ENCODE results near the gene TRIM28. TPM values are rescaled to one million over a fixed set of nuclear protein-coding genes. Genes with fewer than 3 reads are reported as not detected.

Gene TRIM28
- polyA plus RNA-seq, 1 donor from 2014 or later, result 256 TPM

DNA sequence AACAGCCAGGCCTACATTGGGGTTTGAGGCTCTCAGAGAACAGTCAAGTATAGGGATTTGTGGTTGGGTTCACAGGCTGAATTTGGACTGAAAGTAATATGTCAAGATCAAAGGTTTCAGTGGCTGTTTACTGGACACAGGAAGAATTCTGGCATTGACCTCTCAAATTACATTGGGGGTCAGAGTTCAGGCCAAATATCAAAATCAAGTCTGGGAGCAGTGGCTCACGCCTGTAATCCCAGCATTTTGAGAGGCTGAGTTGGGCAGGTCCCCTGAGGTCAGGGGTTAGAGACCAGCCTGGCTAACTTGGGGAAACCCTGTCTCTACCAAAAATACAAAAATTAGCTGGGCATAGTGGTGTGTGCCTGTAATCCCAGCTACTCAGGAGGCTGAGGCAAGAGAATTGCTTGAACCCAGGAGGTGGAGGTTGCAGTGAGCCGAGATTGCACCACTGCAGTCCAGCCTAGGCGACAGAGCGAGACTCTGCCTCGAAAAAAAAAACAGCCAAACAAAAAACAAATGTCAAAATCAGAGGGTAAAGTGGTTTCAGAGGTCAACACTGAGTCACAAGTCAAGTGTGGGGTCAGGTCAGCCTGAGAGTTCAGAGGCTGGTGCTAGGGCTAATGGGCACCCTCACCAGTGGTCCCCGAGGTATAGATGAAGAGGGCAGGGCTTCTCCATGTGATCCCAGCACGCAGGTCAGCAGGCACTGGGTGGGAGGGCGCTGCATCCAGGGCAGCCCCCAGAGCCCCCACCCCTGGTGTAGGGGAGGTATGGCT lies 33.6 kb upstream of the TRIM28 start:
- Histone ChIP-seq H3K27me3 (ENCODE audit: insufficient read depth, low read depth, low read length) (no peaks in the 10 kb centered on the region), H3K4me3 (ENCODE audit: low read length) (no peak overlapping the region), H4K20me1 (ENCODE audit: insufficient read depth) (no peaks in the 10 kb centered on the region), H2AFZ (ENCODE audit: low read depth, low read length) (no peak overlapping the region), H3K9me3 (ENCODE audit: low read length) (no peaks in the 10 kb centered on the region), H3K79me2 (replicated peaks; ENCODE audit: insufficient read depth, low read length) (no peaks in the 10 kb centered on the region), H3K9ac (ENCODE audit: low read length) (no peak overlapping the region), H3F3A (ENCODE audit: insufficient read depth, low read length, poor library complexity, severe bottlenecking) (no peaks in the 10 kb centered on the region), H3K4me2 (ENCODE audit: low read length) (no peak overlapping the region), H3K36me3 (ENCODE audit: insufficient read depth, low read length) (no peaks in the 10 kb centered on the region), H3K27ac (ENCODE audit: low read length) (no peak overlapping the region), H3K9me2 (ENCODE audit: insufficient read depth, low read length) (no peaks in the 10 kb centered on the region)
- no peak for TF ChIP-seq EP300 (conservative IDR thresholded peaks at IDR 0.05; ENCODE audit: poor library complexity, severe bottlenecking)
- TF ChIP-seq EZH2 (IDR thresholded peaks at IDR 0.05; ENCODE audit: borderline replicate concordance, insufficient read depth, low read length, poor library complexity, severe bottlenecking), result no peak
- TF ChIP-seq POLR2AphosphoS5 (IDR thresholded peaks at IDR 0.05), result no peak
- TF ChIP-seq RAD21 (conservative IDR thresholded peaks at IDR 0.05), result no peak
- TF ChIP-seq TAF1 (IDR thresholded peaks at IDR 0.05; ENCODE audit: low read depth), result no peak
- no peak for TF ChIP-seq MXI1 (conservative IDR thresholded peaks at IDR 0.05; ENCODE audit: poor library complexity, severe bottlenecking)
- TF ChIP-seq, protein P1, sequence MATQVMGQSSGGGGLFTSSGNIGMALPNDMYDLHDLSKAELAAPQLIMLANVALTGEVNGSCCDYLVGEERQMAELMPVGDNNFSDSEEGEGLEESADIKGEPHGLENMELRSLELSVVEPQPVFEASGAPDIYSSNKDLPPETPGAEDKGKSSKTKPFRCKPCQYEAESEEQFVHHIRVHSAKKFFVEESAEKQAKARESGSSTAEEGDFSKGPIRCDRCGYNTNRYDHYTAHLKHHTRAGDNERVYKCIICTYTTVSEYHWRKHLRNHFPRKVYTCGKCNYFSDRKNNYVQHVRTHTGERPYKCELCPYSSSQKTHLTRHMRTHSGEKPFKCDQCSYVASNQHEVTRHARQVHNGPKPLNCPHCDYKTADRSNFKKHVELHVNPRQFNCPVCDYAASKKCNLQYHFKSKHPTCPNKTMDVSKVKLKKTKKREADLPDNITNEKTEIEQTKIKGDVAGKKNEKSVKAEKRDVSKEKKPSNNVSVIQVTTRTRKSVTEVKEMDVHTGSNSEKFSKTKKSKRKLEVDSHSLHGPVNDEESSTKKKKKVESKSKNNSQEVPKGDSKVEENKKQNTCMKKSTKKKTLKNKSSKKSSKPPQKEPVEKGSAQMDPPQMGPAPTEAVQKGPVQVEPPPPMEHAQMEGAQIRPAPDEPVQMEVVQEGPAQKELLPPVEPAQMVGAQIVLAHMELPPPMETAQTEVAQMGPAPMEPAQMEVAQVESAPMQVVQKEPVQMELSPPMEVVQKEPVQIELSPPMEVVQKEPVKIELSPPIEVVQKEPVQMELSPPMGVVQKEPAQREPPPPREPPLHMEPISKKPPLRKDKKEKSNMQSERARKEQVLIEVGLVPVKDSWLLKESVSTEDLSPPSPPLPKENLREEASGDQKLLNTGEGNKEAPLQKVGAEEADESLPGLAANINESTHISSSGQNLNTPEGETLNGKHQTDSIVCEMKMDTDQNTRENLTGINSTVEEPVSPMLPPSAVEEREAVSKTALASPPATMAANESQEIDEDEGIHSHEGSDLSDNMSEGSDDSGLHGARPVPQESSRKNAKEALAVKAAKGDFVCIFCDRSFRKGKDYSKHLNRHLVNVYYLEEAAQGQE (IDR thresholded peaks at IDR 0.05; ENCODE audit: borderline replicate concordance), result no peak
- TF ChIP-seq SMC3 (conservative IDR thresholded peaks at IDR 0.05; ENCODE audit: poor library complexity), result no peak
- no peak for TF ChIP-seq CTCF (IDR thresholded peaks at IDR 0.05; ENCODE audit: poor library complexity, severe bottlenecking)

- H4K20me1 ChIP-seq (ENCODE audit: insufficient read depth), result no peaks in the 10 kb centered on the region
- TF ChIP-seq CTCF (IDR thresholded peaks at IDR 0.05; ENCODE audit: poor library complexity, severe bottlenecking), result no peak
- no peak for TF ChIP-seq MXI1 (conservative IDR thresholded peaks at IDR 0.05; ENCODE audit: poor library complexity, severe bottlenecking)
- TF ChIP-seq EZH2 (IDR thresholded peaks at IDR 0.05; ENCODE audit: borderline replicate concordance, insufficient read depth, low read length, poor library complexity, severe bottlenecking), result no peak
- no peak for TF ChIP-seq TAF1 (IDR thresholded peaks at IDR 0.05; ENCODE audit: low read depth)
- TF ChIP-seq, protein P1 (IDR thresholded peaks at IDR 0.05; ENCODE audit: borderline replicate concordance), result no peak
- no peak for TF ChIP-seq EP300 (conservative IDR thresholded peaks at IDR 0.05; ENCODE audit: poor library complexity, severe bottlenecking)
- no peak for TF ChIP-seq RAD21 (conservative IDR thresholded peaks at IDR 0.05)
- no peak within 1 kb of the TSS for H3K4me3 ChIP-seq (ENCODE audit: low read length)
- H2AFZ ChIP-seq (ENCODE audit: low read depth, low read length), result no peak within 1 kb of the TSS
- H3K9me2 ChIP-seq (ENCODE audit: insufficient read depth, low read length), result no peaks in the 10 kb centered on the region
- H3K27me3 ChIP-seq (ENCODE audit: insufficient read depth, low read depth, low read length), result no peaks in the 10 kb centered on the region
- no peaks in the 10 kb centered on the region for H3K9me3 ChIP-seq (ENCODE audit: low read length)
- no peaks in the 10 kb centered on the region for H3K79me2 ChIP-seq (replicated peaks; ENCODE audit: insufficient read depth, low read length)
- no peak within 1 kb of the TSS for H3K4me2 ChIP-seq (ENCODE audit: low read length)
- no peaks in the 10 kb centered on the region for H3K36me3 ChIP-seq (ENCODE audit: insufficient read depth, low read length)
- no peaks in the 10 kb centered on the region for H3F3A ChIP-seq (ENCODE audit: insufficient read depth, low read length, poor library complexity, severe bottlenecking)
- H3K9ac ChIP-seq (ENCODE audit: low read length), result no peak within 1 kb of the TSS
- no peak within 1 kb of the TSS for H3K27ac ChIP-seq (ENCODE audit: low read length)
Observed at GRCh38 chr19:58511353-58512208, 32.3 kb upstream of the TRIM28 start, which contains the start of gene SLC27A5. Gene SLC27A5 (minus strand): TSS chr19:58511992. CDS start chr19:58511955, 37 bp downstream.
